GM18502 (cell line): ENCODE results near the gene SKIC8.

Experiments used
- ATAC-seq: cut with Tn5 transposase; IDR thresholded peaks from one replicate; pipeline ENCODE4 v1.9.1; 2021; ENCODE audit warnings: mild to moderate bottlenecking; ENCODE audit not compliant: unreplicated experiment, poor library complexity

SKIC8 gene

GRCh38 chr15:78299101-78299930 is at the start of gene SKIC8:
Gene SKIC8, minus strand, starts transcription at chr15:78299609. Its CDS starts 3,923 bp downstream, at chr15:78295686.
- ATAC-seq: peak; percentile 82

- no peak for ATAC-seq
Observed at GRCh38 chr15:78347586-78348543, 48.5 kb upstream of the SKIC8 start.

GRCh38 chr15:78345396-78346125 is 46.2 kb upstream of the SKIC8 start:
- ATAC-seq: no peak

- ATAC-seq: no peak
Observed at GRCh38 chr15:78343276-78344060, 44.1 kb upstream of the SKIC8 start.

- no peak for ATAC-seq
Observed at GRCh38 chr15:78342021-78342420, 42.6 kb upstream of the SKIC8 start.

- no peak for ATAC-seq
Observed at GRCh38 chr15:78341057-78341987, 41.9 kb upstream of the SKIC8 start.

- no peak for ATAC-seq
Observed at GRCh38 chr15:78340231-78341056, 41.0 kb upstream of the SKIC8 start, which contains the start of gene CRABP1. Gene CRABP1, plus strand, starts transcription at chr15:78340353. Its CDS starts 76 bp downstream, at chr15:78340429.

- no peak for ATAC-seq
Observed at GRCh38 chr15:78339559-78339958, 40.1 kb upstream of the SKIC8 start.

GRCh38 chr15:78338781-78339180 is 39.4 kb upstream of the SKIC8 start:
- no peak for ATAC-seq

- no peak for ATAC-seq
Observed at GRCh38 chr15:78335985-78336384, 36.6 kb upstream of the SKIC8 start.

- no peak for ATAC-seq
Observed at GRCh38 chr15:78334845-78335244, 35.4 kb upstream of the SKIC8 start.

GRCh38 chr15:78329625-78330024 is 30.2 kb upstream of the SKIC8 start:
- no peak for ATAC-seq

GRCh38 chr15:78327466-78327865 is 28.1 kb upstream of the SKIC8 start:
- no peak for ATAC-seq

- no peak for ATAC-seq
Observed at GRCh38 chr15:78325092-78325843, 25.9 kb upstream of the SKIC8 start.

GRCh38 chr15:78324144-78324543 is 24.7 kb upstream of the SKIC8 start:
- ATAC-seq: no peak

GRCh38 chr15:78323693-78324092 is 24.3 kb upstream of the SKIC8 start:
- no peak for ATAC-seq
